Renal cortical epithelial cell (primary cell): ENCODE results near the gene SLC24A4. TPM values are rescaled to one million over a fixed set of nuclear protein-coding genes. Genes with fewer than 3 reads are reported as not detected.

ENCODE experiments used
- DNase-seq: peaks from one replicate; pipeline ENCODE4 v3.0.0-alpha.2; 2011; ENCODE audit warnings: low read depth
- total RNA-seq: library from RNA; depleted of rRNA; stranded (reverse); fragments of >200 nt; gene quantifications from 2 replicates; pipeline ENCODE4 v1.2.3, GENCODE V29; 2014

Gene SLC24A4, protein sequence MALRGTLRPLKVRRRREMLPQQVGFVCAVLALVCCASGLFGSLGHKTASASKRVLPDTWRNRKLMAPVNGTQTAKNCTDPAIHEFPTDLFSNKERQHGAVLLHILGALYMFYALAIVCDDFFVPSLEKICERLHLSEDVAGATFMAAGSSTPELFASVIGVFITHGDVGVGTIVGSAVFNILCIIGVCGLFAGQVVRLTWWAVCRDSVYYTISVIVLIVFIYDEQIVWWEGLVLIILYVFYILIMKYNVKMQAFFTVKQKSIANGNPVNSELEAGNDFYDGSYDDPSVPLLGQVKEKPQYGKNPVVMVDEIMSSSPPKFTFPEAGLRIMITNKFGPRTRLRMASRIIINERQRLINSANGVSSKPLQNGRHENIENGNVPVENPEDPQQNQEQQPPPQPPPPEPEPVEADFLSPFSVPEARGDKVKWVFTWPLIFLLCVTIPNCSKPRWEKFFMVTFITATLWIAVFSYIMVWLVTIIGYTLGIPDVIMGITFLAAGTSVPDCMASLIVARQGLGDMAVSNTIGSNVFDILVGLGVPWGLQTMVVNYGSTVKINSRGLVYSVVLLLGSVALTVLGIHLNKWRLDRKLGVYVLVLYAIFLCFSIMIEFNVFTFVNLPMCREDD
- not detected in 2 replicates for total RNA-seq

DNA sequence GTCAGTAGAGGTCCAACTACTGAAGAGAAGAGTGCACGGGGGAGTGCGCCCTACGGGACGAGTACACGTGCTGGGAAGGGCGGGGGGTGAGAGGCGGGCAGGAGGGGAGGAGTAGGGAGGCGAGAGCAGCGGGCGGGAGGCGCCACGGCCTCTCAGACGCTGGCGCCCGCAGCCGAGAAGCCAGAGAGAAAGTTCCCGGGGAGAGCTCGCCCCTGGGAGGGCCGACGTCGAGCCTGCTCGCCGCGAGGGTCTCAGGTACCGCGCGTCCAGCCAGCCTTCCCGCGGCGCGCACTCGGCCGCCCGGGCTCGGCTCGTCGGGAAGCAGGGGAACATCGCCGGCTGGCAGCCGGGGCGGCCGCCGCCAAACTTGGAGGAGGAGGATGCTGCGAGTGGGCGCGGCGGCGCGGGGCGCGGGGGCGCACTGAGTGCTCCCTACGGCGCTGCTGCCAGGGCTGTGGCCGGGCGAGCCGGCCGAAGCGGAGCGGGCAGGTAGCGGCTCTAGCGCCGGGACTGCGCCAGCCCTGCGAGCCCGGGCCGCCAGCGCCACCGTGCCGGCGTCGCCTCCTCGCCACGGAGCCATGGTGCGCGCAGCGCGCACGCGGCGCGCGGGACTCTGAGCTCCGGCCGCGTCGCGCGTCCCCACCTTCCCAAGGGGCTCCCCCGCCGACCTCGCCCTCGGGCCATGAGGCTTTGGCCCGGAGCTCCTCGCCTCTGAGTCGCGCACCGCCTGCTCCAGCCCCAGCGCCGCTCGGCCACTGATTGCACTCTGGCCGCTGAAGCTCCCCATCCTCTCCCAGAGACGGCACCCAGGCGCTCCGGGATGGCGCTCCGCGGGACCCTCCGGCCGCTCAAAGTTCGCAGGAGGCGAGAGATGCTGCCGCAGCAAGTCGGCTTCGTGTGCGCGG, at the start of gene SLC24A4:
Gene SLC24A4, plus strand, starts transcription at position 155 of the 905 bp plus-strand sequence. Its CDS starts 666 bp downstream, at position 821.
- no peak for DNase-seq

- DNase-seq, result no peak
Observed at GRCh38 chr14:92273166-92273565, 49.8 kb upstream of the SLC24A4 start.

GRCh38 chr14:92274055-92274454, 48.9 kb upstream of the SLC24A4 start:
- DNase-seq, result no peak

DNA sequence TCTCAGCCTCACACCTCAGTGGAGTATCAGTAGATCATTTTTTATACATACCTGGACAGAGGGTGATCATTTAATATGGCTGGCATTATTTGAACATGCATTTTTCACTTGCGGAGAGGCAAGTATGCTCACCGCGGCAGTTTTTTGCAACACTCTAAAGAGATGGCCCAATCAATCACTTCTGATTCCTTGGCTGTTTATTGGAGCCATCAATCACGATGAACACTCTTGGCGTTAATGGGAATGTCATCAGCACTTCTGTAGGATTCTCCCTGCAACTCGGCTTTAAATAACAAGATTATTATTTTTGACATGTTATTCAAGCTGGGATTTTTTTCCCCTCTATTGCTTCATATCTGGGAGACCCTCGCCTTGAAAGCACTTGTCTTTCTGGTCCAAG, 46.9 kb upstream of the SLC24A4 start:
- DNase-seq, result no peak

DNA sequence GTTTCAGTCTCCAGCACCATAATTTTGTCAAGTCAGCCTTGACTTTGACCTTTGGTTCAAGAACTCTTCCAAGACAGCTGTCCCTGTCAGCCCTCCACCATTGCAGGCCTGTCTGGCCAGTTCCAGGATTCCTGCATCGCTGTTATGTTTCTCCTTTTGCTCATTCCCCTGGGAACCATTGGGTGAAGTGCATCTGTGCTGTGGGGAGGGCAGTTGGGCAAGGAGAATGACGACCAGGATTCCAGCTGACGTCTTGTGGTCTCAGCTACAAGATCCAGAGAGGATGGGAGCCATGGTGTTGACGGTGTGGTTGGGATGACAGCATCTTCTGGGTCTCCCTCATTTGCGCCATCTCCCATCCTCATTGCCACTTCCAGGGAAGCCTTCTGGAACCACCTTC, 45.9 kb upstream of the SLC24A4 start:
- DNase-seq, result no peak

- no peak for DNase-seq
Observed at GRCh38 chr14:92280554-92281262, 42.3 kb upstream of the SLC24A4 start.

- DNase-seq, result no peak
Observed at GRCh38 chr14:92282669-92283068, 40.3 kb upstream of the SLC24A4 start.

DNA sequence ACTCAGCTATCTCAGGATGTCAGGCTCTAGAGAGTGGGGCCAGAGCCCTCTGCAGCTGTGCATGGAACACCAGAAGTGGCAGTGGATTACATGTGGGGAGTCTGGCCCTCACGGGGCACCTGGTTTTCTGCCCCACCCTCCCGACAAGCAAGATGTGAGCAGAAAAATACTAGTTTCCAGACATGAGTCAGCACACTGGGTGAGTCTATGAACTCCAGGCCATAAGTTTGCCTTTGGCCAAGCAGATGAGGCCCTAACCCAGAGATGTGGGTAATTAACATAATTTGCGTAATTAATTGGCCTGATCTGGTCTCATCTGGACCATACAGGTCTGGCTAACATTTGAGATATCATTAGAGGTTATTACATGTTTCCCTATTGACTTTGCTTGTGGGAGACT, 37.7 kb upstream of the SLC24A4 start:
- no peak for DNase-seq

DNA sequence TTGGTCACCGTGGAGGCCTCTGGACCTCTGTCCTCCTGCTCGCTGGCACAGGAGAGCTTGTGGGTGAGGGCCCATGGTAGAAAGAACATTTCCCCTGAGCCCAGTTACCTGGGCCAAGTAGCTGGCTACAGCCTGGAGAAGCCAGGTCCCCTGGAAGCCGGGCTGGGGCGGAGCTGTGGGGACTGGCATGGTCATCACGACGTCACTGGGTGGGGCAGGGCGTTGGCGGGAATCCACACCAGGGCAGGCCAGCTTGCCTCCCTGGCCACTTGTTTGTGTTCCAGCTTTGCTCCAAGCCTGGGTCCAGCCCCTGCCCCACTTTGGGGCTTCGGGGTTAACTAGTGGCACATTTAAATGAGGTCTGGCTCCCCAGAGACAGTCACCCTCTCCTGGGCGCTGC, 35.0 kb upstream of the SLC24A4 start:
- no peak for DNase-seq

- no peak for DNase-seq
Observed at GRCh38 chr14:92288994-92289660, 33.8 kb upstream of the SLC24A4 start.

DNA sequence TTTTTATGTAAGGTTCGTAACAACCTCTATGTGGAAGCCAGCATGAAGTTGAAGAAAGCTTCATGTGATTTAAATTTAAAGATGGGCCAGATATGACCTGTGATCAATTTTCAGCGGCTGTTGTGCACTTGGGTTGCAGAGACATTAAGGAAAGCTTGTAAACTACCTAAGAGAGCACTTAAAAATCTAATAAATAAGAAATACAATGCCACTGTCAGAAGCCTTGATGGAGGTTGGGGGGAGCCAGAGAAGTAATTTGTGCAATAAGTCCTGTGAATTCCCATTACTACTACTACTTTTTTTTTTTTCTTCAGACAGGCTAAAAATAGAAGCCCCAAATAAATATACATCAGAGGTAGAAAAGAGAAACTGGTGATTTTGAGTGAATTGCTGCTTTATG, 30.3 kb upstream of the SLC24A4 start:
- DNase-seq, result no peak

DNA sequence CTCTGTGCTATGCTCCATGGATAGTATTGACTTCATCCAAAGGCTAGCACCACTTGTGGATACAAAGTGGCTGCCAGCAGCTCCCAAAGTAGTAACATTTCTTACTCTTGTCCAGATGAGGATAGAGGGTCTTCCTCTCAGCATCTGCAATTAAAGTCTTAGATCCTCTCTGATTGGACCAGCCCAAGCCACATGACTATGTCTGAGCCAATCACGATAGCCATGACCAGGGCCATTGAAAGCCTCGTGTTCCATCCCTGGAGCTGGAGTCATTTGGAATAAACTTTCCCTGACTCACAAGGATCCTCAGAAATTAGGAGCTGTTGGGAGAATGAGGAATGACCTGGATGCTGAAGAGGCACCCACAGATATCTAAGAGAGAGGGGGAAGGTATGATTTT, 28.5 kb upstream of the SLC24A4 start:
- DNase-seq, result no peak

- no peak for DNase-seq
Observed at GRCh38 chr14:92297818-92298595, 25.0 kb upstream of the SLC24A4 start.

- no peak for DNase-seq
Observed at GRCh38 chr14:92302481-92302880, 20.5 kb upstream of the SLC24A4 start.

DNA sequence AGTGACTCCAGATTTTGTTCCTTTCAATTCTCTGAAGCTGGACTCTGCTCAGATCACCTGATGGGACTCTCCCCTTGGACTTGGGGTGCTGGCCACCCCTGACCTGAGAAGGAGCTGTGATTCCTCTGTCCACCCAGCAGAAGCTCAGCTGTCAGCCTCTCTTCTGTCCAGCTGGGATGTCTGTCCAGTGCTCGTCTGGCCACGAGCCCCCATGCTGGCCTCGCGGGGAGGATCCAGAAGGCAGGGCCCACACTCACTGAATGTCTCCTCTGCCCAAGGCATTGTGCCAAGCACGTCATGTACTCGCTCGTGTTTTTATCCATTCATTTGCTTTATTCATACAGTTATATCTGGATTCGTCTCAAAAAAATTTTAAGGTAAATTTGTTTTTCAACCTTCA, 14.2 kb upstream of the SLC24A4 start:
- no peak for DNase-seq

DNA sequence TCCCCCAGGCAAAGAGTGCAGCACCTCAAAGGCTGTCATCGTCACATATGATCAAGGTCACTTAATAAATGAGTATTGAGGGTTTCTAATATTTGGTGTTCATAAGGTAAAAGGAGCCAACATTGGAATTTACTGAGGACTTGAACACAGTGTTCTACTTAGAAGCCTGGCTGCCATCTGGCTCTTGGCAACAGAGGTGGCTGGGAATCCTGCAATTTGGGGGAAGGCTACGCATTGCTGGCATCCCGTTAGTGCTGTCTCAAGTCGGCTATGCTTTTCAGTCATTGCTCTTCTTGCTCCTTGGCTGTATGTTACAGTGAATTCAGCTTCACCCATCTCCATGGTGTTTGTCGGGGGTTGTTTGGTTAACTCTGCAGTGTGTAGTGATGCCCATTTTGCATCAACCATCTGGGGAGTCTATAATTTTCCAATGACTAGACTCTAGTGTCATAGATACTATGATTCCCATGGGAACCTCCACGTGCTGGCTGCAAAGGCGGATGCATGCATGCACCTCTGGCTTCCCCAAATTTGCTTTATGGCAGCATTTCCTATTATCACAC, 12.9 kb upstream of the SLC24A4 start:
- DNase-seq, result no peak

- no peak for DNase-seq
Observed at GRCh38 chr14:92310776-92311375, 12.1 kb upstream of the SLC24A4 start.

- no peak for DNase-seq
Observed at GRCh38 chr14:92314182-92314581, 8.8 kb upstream of the SLC24A4 start.

- DNase-seq, result no peak
Observed at GRCh38 chr14:92315050-92315805, 7.7 kb upstream of the SLC24A4 start.
